SK-N-SH (cell line): ENCODE measurements around the gene DCDC1. TPM values are rescaled to one million over a fixed set of nuclear protein-coding genes. Genes with fewer than 3 reads are reported as not detected.

Experiments
- CTCF ChIA-PET: fragments of 300-600, 350-600 bp; formaldehyde crosslinking; extraction: SDS; loops from one replicate; lab custom pipeline; 2021; lab: Yijun Ruan, JAX
- POLR2A ChIA-PET: fragments of 350-600 bp; sonication (Branson Sonifier 250); formaldehyde crosslinking; extraction: SDS; loops from one replicate; lab custom pipeline; 2020; ENCODE audit warnings: antibody characterized with exemption, inconsistent platforms; lab: Yijun Ruan, JAX
- DNase-seq: peaks from one replicate; pipeline ENCODE4 v3.0.0; 2012
- H2AFZ ChIP-seq: fragments of 200-600 bp; sonication (generic); 2 replicates; pipeline ENCODE4 v1.8.1; 2016; ENCODE audit warnings: antibody characterized with exemption, mild to moderate bottlenecking, low read depth
- H3F3A ChIP-seq: fragments of 200-600 bp; sonication (generic); replicated peaks from 2 replicates; pipeline ENCODE3; 2016; ENCODE audit warnings: antibody characterized with exemption, mild to moderate bottlenecking; ENCODE audit not compliant: insufficient read depth
- H3K27ac ChIP-seq, 2 experiments: fragments of 200-500 bp in 1 of 2; fragments of 200-600 bp in 1 of 2; sonication (Bioruptor generic) in 1 of 2; sonication (generic), shearing (Covaris generic) in 1 of 2; 2 replicates each; pipeline versions ENCODE4 v1.5.1 to v1.6.1; 2014 to 2016; ENCODE audit warnings: low read depth in 2 of 2, inconsistent platforms in 1 of 2, low read length in 1 of 2, mild to moderate bottlenecking in 1 of 2, mixed read lengths in 1 of 2
- H3K27me3 ChIP-seq: fragments of 200-600 bp; sonication (generic), shearing (Covaris generic); 2 replicates; pipeline ENCODE4 v1.6.1; 2016; ENCODE audit warnings: mixed run types; ENCODE audit not compliant: insufficient read depth
- H3K36me3 ChIP-seq, 2 experiments: fragments of 200-500 bp in 1 of 2; fragments of 200-600 bp in 1 of 2; sonication (Bioruptor generic) in 1 of 2; sonication (generic) in 1 of 2; replicated peaks in 1 of 2; 2 replicates each; pipeline versions ENCODE3 to v1.5.1; 2014 to 2016; ENCODE audit warnings: low read length in 1 of 2, mild to moderate bottlenecking in 1 of 2; ENCODE audit not compliant: insufficient read depth in 2 of 2, control insufficient read depth in 1 of 2
- H3K4me1 ChIP-seq, 2 experiments: fragments of 200-500 bp in 1 of 2; fragments of 200-600 bp in 1 of 2; sonication (Bioruptor generic) in 1 of 2; sonication (generic), shearing (Covaris generic) in 1 of 2; 2 replicates each; pipeline versions ENCODE4 v1.5.1 to v1.6.1; 2014 to 2016; ENCODE audit warnings: low read depth in 1 of 2, low read length in 1 of 2, mixed run types in 1 of 2; ENCODE audit not compliant: insufficient read depth in 2 of 2, control insufficient read depth in 1 of 2
- H3K4me2 ChIP-seq: fragments of 200-600 bp; sonication (generic), shearing (Covaris generic); 2 replicates; pipeline ENCODE4 v1.6.1; 2017; ENCODE audit warnings: mixed run types
- H3K4me3 ChIP-seq, 2 experiments: fragments of 200-500 bp in 1 of 2; fragments of 200-600 bp in 1 of 2; sonication (Bioruptor generic) in 1 of 2; sonication (generic), shearing (Covaris generic) in 1 of 2; 2 replicates each; pipeline versions ENCODE4 v1.5.1 to v1.8.1; 2014 to 2016; ENCODE audit warnings: low read depth in 2 of 2, inconsistent platforms in 1 of 2, low read length in 1 of 2, mild to moderate bottlenecking in 1 of 2, mixed read lengths in 1 of 2, moderate library complexity in 1 of 2
- H3K79me2 ChIP-seq: fragments of 200-600 bp; sonication (generic); 2 replicates; pipeline ENCODE4 v1.8.1; 2017; ENCODE audit warnings: mild to moderate bottlenecking; ENCODE audit not compliant: insufficient read depth
- H3K9ac ChIP-seq: fragments of 200-600 bp; sonication (generic); 2 replicates; pipeline ENCODE4 v1.6.1; 2017; ENCODE audit warnings: mixed run types
- H3K9me2 ChIP-seq: fragments of 200-600 bp; sonication (generic); 2 replicates; pipeline ENCODE4 v1.6.1; 2017; ENCODE audit warnings: mixed run types
- H3K9me3 ChIP-seq: fragments of 200-600 bp; sonication (generic); 2 replicates; pipeline ENCODE4 v1.6.1; 2017; ENCODE audit warnings: mixed run types, mild to moderate bottlenecking, moderate library complexity
- H4K20me1 ChIP-seq: fragments of 200-600 bp; sonication (generic); 2 replicates; pipeline ENCODE4 v1.6.1; 2017; ENCODE audit warnings: mild to moderate bottlenecking, mixed run types; ENCODE audit not compliant: insufficient read depth
- CHD2 ChIP-seq: fragments of 150-350 bp; IDR thresholded peaks from 2 replicates; pipeline ENCODE4 v1.6.1; 2018; ENCODE audit warnings: low read length; ENCODE audit not compliant: partially characterized antibody
- ELF1 ChIP-seq: IDR thresholded peaks from 2 replicates; pipeline ENCODE4 v1.4.0; 2012
- EP300 ChIP-seq, 2 experiments: IDR thresholded peaks; 2 replicates each; pipeline versions ENCODE4 v1.4.0 to v1.6.1; 2012; ENCODE audit warnings: borderline replicate concordance in 1 of 2, low read depth in 1 of 2, low read length in 1 of 2
- EZH2phosphoT487 ChIP-seq: fragments of 200-600 bp; sonication (generic); IDR thresholded peaks from 2 replicates; pipeline ENCODE4 v1.6.1; 2017; ENCODE audit warnings: low read depth, mixed run types, mild to moderate bottlenecking, antibody characterized with exemption, moderate library complexity, borderline replicate concordance
- MXI1 ChIP-seq: IDR thresholded peaks from 2 replicates; pipeline ENCODE4 v1.6.1; 2012; ENCODE audit warnings: mild to moderate bottlenecking, low read depth, low read length, improper control_type of control experiment
- NFIC ChIP-seq: IDR thresholded peaks from 2 replicates; pipeline ENCODE4 v1.4.0; 2012; ENCODE audit warnings: borderline replicate concordance
- NRF1 ChIP-seq: IDR thresholded peaks from 2 replicates; pipeline ENCODE4 v1.6.1; 2012; ENCODE audit warnings: low read depth, mild to moderate bottlenecking, low read length
- POLR2AphosphoS5 ChIP-seq: IDR thresholded peaks from 2 replicates; pipeline ENCODE4 v1.6.1; 2012; ENCODE audit warnings: low read depth, low read length
- RCOR1 ChIP-seq: fragments of 150-350 bp; IDR thresholded peaks from 2 replicates; pipeline ENCODE4 v1.6.1; 2017; ENCODE audit warnings: antibody characterized with exemption, low read length
- TEAD4 ChIP-seq: IDR thresholded peaks from 2 replicates; pipeline ENCODE4 v1.4.0; 2012; ENCODE audit warnings: mild to moderate bottlenecking, borderline replicate concordance; ENCODE audit not compliant: insufficient read depth
- WGBS: methylation state at CpG from one replicate; pipeline ENCODE4 v1.1.6; 2017; ENCODE audit warnings: low lambda C conversion rate; 5-methylcytosine and 5-hydroxymethylcytosine counted together
- polyA plus RNA-seq, 3 experiments: library from polyadenylated mRNA; depleted of rRNA; stranded (reverse); fragments of >200 nt; gene quantifications; 2 replicates each; pipeline ENCODE4 v1.2.3, GENCODE V29; 2012
- TF ChIP-seq, protein P1 (sequence below): IDR thresholded peaks from 2 replicates; pipeline ENCODE4 v1.4.0; 2012; ENCODE audit warnings: low read depth, borderline replicate concordance
- TF ChIP-seq, protein P2 (sequence below): IDR thresholded peaks from 2 replicates; pipeline ENCODE4; 2012
- TF ChIP-seq, protein P3 (sequence below): fragments of 200-600 bp; sonication (generic); IDR thresholded peaks from 2 replicates; pipeline ENCODE4 v1.6.1; 2017; ENCODE audit warnings: antibody characterized with exemption, mild to moderate bottlenecking, moderate library complexity

DCDC1 gene
- polyA plus RNA-seq, 1 of the 3 experiments (the other 2 are of a cell fraction) = 0.12 TPM

DNA sequence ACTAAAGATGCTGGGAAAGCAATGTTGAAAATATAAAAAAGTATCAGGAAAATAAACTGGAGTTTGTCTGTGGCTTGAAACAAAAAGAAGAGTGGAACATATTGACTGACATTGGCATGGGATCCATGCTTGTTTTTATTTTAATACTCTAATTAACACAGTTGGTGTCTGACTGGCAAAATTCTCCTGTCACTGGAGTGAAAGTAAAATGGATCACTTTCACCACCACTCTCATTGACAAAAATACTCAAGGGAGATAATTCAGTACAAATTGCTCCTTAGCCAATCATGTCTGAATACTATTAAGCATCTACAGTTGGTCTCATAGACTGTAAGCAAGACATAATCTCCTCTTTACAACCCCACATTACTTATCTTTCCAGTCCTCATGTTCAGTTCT, 101.8 kb downstream of the DCDC1 start:
- TF ChIP-seq CHD2 (no peak), NFIC (no peak), MXI1 (no peak), EP300 (IDR thresholded peaks at IDR 0.05; ENCODE audit: borderline replicate concordance in 1 of 2, low read depth in 1 of 2, low read length in 1 of 2) (no peak), TEAD4 (no peak), NRF1 (no peak), RCOR1 (no peak), POLR2AphosphoS5 (no peak), ELF1 (no peak)
- TF ChIP-seq, protein P1, sequence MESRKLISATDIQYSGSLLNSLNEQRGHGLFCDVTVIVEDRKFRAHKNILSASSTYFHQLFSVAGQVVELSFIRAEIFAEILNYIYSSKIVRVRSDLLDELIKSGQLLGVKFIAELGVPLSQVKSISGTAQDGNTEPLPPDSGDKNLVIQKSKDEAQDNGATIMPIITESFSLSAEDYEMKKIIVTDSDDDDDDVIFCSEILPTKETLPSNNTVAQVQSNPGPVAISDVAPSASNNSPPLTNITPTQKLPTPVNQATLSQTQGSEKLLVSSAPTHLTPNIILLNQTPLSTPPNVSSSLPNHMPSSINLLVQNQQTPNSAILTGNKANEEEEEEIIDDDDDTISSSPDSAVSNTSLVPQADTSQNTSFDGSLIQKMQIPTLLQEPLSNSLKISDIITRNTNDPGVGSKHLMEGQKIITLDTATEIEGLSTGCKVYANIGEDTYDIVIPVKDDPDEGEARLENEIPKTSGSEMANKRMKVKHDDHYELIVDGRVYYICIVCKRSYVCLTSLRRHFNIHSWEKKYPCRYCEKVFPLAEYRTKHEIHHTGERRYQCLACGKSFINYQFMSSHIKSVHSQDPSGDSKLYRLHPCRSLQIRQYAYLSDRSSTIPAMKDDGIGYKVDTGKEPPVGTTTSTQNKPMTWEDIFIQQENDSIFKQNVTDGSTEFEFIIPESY = no peak
- TF ChIP-seq, protein P2, sequence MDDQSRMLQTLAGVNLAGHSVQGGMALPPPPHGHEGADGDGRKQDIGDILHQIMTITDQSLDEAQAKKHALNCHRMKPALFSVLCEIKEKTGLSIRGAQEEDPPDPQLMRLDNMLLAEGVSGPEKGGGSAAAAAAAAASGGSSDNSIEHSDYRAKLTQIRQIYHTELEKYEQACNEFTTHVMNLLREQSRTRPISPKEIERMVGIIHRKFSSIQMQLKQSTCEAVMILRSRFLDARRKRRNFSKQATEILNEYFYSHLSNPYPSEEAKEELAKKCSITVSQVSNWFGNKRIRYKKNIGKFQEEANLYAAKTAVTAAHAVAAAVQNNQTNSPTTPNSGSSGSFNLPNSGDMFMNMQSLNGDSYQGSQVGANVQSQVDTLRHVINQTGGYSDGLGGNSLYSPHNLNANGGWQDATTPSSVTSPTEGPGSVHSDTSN = no peak
- H3K9me3 ChIP-seq = no peaks in the 10 kb centered on the region
- no peak overlapping the region for H3K9ac ChIP-seq
- no peaks in the 10 kb centered on the region for H3K79me2 ChIP-seq
- H3K9me2 ChIP-seq = no peaks in the 10 kb centered on the region
- POLR2A ChIA-PET = no interaction called here
- no peak overlapping the region for H3K27ac ChIP-seq
- CTCF ChIA-PET = no interaction called here
- no peaks in the 10 kb centered on the region for H3K4me1 ChIP-seq
- H3K36me3 ChIP-seq = no peaks in the 10 kb centered on the region
- no peak overlapping the region for H3K4me2 ChIP-seq
- no peak overlapping the region for H3K4me3 ChIP-seq
- no peak for DNase-seq
- H2AFZ ChIP-seq = no peak overlapping the region
- no peaks in the 10 kb centered on the region for H3K27me3 ChIP-seq
- no peaks in the 10 kb centered on the region for H3F3A ChIP-seq
- no peaks in the 10 kb centered on the region for H4K20me1 ChIP-seq

DNA sequence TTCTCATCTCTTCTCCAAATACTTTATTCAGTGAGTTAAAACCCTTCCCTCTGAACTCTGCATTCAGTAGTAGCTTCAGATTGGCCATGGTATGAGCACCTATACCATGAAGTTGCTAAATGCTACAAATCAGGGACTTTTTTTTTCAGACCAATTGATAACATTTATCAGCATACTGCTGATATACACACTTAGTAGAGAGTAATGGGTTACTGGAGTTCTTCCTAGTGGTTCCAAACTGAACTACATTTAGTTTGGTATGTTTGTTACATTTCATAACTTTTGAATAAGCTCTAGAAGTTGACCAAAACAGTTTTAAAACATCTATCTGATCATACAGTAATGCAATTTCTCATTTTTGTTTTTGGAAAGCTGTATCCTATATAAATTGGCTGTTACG, 104.7 kb downstream of the DCDC1 start:
- Histone ChIP-seq H3F3A (no peaks in the 10 kb centered on the region), H3K36me3 (no peaks in the 10 kb centered on the region), H3K4me1 (no peaks in the 10 kb centered on the region), H4K20me1 (no peaks in the 10 kb centered on the region), H3K4me3 (no peak overlapping the region), H3K27ac (no peak overlapping the region), H3K9me2 (no peaks in the 10 kb centered on the region), H3K9ac (no peak overlapping the region), H2AFZ (no peak overlapping the region), H3K4me2 (no peak overlapping the region), H3K27me3 (no peaks in the 10 kb centered on the region), H3K79me2 (no peaks in the 10 kb centered on the region), H3K9me3 (no peaks in the 10 kb centered on the region)
- WGBS = 10% methylated on average over 1 of the region's 1 CpG
- TF ChIP-seq, protein P3, sequence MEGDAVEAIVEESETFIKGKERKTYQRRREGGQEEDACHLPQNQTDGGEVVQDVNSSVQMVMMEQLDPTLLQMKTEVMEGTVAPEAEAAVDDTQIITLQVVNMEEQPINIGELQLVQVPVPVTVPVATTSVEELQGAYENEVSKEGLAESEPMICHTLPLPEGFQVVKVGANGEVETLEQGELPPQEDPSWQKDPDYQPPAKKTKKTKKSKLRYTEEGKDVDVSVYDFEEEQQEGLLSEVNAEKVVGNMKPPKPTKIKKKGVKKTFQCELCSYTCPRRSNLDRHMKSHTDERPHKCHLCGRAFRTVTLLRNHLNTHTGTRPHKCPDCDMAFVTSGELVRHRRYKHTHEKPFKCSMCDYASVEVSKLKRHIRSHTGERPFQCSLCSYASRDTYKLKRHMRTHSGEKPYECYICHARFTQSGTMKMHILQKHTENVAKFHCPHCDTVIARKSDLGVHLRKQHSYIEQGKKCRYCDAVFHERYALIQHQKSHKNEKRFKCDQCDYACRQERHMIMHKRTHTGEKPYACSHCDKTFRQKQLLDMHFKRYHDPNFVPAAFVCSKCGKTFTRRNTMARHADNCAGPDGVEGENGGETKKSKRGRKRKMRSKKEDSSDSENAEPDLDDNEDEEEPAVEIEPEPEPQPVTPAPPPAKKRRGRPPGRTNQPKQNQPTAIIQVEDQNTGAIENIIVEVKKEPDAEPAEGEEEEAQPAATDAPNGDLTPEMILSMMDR = 0 out of 2 replicates have a peak, but pooled peaks have one; percentile 6
- no peak for TF ChIP-seq EZH2phosphoT487
- CTCF ChIA-PET = interaction anchor here (1.3 kb wide), 2 partner anchors 11 to 24 kb away, joined by 3 read pairs; no protein-coding TSS in a partner anchor
- no peak for DNase-seq
- POLR2A ChIA-PET = no interaction called here
